HG03175 (cell line): ENCODE results near the gene ELOVL5.

Experiments used
- ATAC-seq: cut with Tn5 transposase; IDR thresholded peaks from one replicate; pipeline ENCODE4 v1.9.1; 2021; ENCODE audit warnings: mild to moderate bottlenecking, moderate library complexity; ENCODE audit not compliant: unreplicated experiment

ELOVL5 gene

DNA sequence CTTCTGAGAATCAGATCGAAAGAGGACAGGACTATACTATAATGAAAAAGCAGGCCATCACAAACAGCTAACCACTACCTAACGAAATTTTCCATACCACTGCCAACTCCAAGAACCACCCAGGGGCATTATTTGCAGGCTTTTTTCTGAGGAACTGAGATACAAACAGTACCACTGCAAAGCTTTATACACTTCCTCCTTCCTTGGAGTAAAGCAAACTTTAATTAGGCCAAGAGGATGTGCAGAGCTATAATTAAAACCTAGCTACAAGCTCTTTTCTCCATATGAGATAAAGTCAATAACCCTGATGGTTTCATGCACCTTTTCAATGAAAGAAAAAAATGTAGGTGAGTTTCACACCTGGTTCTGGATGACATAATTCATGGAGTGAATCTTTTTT, 68.5 kb downstream of the ELOVL5 start:
- no peak for ATAC-seq

DNA sequence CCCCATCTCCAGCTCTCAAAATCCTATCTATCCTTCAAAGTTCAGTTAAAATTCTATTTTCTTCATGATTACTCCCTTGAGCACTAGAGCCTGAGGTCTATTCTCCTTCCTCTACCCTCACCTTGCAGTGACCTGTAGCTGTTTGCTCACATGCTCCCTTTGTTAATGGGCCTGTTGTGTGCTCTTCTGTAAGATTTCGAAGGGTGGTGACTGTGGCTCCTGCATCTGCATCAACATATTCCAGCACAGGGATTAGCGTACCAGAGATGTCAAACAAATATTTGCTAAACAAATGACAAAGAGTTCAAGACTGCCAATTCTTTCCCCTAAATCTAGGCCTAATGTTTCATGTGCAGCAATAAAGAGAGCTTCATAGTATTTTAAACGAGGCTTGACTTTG, 69.5 kb downstream of the ELOVL5 start:
- ATAC-seq, result no peak

DNA sequence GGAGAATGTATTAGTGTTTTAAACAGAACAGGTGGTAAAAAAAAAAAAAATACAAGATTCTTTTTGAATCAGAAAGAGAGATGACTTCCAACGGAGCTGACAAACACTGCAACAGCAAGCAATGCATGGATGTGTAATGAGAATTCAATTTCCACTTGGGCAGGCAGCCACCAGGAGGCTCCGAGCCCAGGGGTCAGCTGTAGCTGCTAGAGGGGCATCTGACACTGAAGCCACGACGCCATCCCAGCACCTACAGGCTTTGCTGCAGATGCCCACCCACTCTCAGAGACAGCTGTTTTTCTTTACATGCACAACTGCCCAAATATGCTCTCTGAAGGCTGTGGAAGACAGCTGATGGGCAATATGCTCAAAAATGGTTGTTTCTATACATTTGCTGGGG, 75.4 kb downstream of the ELOVL5 start:
- no peak for ATAC-seq

DNA sequence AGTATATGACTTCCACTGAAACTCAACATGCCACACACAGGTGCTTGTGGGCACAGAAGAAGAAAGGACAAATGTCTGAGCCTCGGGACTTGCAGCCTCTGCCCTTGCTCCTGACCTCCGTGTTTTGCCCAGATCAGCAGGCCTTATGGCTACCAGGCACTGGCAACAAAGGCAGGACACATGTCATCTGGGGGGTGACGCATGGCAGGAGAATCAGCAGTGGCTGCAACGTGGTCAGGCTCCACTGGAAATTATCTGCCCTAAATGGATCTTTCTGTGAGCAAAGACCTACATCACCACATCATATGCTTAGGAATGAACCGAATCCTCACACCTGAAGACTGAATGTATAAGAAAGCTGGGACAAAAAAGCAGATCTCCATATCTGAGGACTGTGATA, 78.9 kb downstream of the ELOVL5 start:
- ATAC-seq, result no peak

DNA sequence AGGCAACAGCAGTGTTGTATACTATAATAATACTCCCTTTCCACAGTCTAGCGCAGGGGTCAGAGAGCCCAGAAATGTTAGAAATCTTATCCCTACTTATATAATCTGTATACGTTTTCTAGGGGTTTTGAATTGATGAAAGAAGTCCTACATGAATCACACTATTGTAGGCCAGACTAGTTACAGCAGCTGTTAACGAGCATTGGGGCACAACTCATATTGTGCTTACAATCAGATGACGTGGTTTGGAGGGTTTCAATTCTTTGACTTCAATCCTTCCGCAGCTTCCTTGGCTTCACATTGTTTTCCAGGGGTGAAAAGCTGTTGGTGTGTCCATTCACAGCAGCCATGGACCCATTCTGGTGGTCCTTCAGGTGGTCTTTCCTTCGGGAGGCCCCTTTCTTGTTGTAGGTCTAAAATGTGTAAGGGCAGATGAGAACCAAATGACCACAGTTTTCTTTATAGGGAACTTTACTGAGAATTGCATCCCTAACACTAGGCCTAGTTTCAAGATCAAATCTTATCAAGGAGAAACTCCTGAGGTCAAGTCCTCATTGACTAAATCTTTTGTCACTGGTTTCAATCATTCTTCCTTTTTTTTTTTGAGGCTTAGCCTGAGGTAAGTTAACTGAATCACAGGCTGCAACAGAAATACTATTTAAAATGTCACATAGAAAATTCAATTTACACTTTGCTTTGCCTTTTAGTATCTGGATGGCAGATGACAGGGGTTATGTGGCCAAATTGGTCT, 79.7 kb downstream of the ELOVL5 start:
- ATAC-seq, result no peak

DNA sequence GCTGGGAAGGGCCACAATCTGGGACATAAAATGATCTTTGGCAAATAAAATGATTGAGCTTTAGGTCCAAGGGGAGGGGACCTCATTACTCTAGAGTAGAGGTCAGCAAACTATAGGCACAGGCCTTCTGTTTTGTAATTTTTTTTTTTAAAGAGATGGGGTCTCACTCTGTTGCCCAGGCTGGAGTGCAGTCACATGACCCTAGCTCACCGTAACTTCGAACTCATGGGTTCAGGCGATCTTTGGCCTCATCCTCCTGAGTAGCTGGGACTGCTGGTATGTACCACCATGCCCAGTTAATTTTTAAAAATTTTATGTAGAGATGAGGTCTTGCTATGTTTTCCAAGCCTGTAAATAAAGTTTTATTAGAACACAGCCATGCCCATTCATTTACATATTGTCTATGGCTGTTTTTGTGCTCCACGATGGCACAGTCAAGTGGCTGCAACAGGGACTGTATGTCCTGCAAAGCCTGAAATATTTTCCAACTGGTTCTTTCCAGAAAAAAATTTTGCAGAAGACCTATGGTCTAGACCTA, 82.1 kb downstream of the ELOVL5 start:
- ATAC-seq, result no peak

DNA sequence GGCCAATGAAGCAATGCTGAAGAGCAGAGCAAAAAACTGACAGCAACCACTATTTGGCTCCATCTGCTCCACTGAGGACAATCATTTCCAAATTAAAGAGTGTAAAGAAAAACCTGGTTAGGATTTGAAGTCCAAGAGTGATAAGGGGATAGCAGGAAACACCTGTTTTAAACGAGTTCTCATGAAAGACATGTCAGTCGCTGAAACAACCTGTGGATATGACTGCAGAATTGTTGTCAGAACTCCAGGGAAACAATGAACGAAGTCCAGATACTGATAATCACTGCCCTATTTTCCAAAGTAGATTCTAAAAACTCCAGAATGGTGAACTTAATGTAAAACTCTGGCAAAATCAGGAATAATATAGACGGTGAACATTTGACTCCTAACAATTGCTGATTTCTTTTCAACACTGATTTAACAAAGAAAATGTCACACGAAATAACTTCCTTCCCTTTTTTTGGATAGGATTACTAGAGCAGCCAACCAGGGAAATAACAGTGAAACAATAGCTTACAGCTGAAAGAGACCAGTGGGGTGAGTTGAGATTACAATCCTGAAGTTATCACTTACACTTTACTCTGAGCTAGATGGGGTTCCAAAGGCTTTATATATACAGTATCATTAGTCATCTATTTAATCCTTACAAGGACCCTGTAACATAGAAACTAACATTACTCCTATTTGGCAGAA, 83.7 kb downstream of the ELOVL5 start:
- ATAC-seq, result no peak

DNA sequence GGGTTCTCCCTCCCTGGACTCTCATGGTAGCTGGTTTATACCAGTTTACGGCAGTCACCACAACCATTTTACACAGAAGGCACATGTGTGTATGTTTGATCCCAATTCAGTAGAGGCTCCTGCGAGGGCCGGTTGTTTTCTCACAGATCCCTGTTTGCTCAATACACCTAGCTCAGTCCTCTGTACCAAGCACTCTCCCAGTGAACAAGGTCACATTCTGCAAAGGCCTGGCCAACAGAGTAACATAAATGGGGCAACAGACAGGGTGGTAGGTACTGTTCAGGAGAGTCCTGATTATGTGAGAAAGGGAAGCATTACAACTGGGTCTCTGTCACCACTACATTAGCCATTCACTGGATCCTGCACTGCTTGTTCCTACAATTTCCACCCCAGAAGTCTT, 84.4 kb downstream of the ELOVL5 start:
- no peak for ATAC-seq

DNA sequence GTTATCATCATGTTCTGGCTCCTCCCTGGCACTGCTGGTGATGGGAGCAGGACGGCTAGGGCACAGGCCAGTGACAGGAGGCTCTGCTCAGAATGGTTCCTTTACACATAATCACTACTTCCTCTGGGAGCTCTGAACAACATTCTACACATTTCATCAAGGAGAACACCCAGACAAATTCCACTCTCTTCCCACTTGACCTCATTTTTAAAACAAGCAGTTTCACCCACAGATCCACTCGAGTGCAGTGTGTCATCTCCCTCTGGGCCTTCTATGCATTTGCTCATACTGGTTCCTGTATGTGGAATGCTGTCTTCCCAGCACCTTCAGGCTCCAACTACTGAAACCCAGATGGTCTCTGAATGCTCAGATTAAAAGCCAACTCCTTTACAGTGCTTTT, 84.8 kb downstream of the ELOVL5 start:
- ATAC-seq, result no peak

DNA sequence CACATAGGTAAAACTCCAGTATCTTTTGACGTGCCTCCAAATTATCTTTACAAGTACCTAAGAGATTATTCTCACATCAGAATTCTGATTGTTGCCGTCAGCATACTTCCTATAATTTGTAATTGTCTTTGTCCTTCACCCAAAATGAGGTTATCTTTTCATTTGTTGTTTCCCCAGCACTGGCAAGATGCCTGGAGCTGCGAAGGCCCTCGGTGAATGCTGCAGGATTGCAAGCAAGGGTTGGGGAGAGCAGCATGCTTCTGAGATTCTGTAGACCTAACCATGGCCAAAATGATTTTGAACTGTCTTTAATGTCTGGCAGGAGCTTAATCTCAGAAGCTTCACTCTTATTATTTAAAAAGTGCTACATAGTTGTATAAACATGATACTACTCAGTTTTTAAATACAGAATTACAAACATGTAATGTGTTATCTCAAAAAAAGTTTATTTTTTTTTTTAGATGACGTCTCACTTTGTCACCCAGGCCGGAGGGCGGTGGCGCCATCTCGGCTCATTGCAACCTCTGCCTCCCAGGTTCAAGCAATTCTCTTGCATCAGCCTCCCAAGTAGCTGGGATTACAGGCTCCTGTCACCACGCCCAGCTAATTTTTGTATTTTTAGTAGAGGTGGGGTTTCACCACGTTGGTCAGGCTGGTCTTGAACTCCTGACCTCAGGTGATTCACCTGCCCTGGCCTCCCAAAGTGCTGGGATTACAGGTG, 88.7 kb downstream of the ELOVL5 start:
- no peak for ATAC-seq

DNA sequence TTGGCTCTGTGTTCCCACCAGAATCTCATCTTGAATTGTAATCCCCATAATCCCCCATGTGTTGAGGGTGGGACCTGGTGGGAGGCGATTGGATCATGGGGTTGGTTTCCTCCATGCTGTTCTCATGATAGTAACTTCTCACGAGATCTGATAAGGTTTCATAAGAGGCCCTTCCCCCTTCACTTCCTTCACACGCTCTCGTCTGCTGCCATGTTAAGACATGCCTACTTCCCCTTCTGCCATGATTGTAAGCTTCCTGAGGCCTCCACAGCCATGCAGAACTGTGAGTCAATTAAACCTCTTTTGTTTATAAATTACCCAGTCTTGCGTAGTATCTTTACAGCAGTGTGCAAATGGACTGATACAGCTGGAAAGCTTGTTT, 90.0 kb downstream of the ELOVL5 start:
- ATAC-seq, result no peak

DNA sequence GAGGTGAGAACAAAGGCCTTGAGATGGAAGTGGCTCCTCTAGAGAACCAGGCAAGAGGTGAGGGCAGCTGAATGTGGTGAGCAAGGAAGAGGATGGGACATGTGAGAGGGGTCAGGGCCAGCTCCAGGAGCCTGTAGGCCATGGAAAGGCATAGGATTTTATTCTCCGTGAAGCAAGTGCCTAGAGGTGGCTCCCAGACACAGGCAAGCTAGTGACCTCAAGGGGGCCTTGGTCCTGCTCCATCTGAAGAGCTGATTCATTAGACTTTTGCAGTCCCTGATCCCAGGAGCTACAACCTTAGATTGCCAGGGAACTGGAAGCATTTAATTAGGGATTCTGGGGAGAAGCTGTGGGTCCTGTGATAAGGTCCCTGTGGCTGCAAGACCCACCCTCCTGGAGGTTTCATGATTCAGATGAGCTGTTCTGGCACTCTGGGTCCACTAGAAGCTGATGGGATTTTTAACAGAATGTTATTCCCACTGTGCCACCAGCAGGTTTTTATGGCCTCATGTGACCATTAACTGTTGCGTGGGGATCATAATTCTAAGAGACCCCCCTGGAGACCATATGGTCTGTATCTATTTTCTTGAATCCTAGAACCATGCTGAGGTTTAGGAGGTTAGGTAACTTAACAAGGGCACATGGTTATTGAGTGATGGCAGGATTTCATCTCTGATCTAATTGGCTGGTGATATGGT, 90.5 kb downstream of the ELOVL5 start:
- no peak for ATAC-seq

DNA sequence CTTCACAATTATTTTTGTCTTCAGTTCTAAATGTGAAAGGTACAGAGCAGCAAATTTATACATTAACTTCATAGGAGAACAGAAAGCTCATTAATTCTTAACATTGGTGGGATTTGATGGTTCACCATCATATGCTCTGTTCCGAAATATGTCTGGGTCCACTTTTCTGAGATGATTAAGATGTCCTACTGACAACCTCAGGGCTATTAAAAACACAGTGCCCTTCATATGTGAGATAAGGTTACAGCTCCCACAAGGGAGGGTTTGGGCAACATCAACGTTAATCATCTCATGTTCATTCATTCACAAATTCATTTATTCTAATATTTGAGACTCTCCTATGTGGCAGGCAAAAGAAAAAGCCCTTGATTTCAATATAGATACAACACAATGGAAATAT, 91.2 kb downstream of the ELOVL5 start:
- no peak for ATAC-seq

DNA sequence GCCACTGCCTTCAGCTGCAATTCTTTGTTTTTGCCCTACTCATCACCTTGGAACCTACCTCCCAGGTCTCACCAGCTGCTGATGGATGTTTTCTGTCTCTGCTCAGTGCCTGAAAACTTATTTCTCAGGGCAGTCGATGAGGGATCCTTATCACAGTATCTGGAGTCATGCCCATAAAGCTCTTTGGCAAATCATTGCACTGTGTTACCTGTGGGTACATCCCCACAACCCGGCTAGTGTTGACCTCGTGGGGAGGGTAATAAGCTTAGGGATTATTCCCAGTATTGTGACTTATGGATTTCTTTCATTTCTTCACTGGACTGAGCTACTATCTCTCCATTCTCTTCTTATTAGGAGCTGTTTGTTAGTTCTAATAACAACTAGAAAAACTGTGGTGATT, 91.7 kb downstream of the ELOVL5 start:
- ATAC-seq, result no peak

DNA sequence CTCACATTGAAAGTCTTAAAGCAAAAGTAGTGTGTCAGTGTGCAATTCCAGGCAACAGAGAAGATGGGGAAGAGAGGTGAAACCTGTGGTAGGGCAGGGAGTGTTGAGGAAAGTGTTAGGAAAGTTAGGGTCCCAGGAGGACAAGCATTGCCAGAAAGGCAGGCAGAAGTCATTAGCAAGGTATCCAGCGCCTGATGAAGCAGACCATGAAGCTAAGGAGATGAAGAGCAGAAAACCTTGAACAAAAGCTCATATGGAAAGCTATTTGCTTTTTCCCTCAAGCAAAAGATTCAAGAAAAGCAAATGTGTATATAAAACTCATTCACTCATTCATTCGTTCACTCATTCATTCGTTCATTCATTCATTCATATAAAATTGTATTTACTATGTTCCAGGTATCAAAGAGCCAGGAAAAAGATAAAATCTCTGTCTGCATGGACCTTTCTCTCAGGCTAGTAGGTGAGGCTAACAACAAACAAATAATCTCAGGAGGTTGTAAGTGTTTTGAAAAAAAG, 96.5 kb downstream of the ELOVL5 start:
- ATAC-seq, result no peak

DNA sequence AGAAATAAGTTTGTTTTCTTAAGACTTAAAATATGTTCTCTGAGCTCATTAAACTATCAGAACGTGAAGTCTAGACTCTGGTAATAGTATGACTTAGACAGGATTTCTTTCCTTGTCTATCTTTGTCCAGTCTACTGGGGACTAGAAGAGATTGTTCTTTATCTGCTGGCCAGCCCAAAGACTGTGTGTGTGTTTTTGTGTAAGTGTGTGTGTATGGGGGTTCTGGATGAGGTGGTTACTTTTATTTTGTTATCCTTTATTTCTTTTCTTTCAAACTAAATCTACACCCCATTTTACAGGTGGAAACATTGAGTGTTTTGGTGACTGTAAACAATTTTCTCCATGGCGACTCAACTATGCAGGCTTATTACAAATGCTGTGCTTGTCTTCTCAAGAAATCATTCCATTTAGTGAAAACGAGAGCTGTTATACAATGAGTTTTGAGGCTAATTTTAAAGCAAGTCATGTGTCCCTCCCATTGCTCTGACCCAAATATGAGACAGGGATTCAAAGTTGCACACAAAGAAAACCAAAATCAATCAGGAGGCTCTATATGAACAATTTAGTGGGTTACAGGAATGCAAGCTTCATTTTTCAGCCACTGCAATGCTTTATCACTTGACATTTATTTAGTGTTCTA, 97.6 kb downstream of the ELOVL5 start:
- ATAC-seq, result no peak

DNA sequence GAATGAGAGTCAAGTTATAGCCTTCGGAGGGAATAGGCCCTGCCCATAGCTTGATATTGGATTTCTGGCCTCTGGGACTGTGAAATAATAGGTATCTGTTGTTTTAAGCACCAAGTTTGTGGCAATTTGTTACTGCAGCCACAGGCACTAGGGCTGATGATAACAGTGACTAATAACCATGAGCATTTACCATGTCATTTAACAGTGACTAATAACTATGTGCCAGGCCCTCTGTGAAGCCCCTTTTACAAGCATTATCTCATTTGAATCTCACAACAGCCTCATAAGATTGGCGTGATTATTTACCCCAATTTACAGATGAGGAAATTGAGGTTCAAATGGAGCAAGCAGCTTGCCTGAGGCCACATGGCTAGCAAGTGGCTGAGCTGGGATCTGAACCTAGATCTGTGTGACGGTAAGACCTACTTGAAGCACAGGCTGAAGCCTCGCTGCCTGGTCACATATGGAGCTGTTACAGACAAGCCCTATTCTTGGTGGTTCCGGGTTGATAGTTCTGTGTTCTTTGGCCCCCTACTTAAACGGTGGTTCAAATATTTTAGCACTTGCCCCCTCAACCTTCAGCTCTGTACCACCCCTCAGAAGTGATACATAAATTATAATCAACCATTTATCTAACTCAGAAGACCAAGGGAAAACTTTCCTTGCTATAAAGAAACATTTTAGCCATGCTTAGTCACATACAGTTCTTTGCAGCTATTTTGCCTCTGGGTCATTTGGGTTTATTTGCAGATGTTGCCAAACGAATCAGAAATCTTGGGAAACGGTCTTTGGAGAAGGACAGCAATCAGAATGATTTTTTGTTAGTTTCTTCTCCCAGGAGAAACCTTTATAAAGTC, 98.3 kb downstream of the ELOVL5 start:
- ATAC-seq, result no peak

DNA sequence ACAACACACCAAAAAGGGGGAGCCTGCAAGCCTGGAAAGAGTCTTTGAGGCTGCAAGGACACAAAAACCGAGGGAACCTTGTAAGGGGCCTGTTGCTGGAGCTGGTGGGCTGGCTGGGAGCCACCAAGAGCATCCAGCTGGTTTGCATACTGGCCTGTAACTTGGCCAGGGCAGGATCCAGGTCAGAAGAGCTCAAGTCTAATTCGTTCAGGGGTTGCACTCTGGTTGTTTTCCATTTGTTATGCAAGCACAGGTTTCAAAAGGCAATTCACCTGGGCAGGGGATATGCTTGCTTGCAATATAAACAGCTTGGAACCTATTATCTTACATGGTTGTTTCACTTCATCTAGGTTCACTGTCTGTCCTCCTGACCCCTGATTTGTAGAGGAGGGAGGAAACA, 101.8 kb downstream of the ELOVL5 start:
- ATAC-seq, result no peak

DNA sequence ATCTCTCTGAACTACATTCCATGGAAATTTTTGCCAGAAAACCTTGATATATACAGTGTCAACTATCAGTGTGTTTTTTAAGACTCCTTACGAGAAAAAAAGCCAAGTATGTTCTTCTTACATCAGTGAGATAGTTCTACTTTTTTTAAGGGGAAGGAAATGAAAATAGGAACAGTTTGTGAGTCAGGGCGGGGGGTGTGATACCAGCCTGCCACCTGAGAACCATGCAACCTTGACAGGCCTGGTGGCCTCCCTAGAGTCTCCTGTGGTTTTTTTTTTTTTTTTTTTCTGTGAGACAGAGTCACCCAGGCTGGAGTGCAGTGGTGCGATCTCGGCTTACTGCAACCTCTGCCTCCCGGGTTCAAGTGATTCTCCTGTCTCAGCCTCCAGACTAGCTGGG, 103.8 kb downstream of the ELOVL5 start:
- ATAC-seq, result peak; percentile 89
